Stimulated activated CD4-positive, alpha-beta T cell treated with anti-CD3 and anti-CD28 coated beads, TNF-alpha, amount 100 ng/mL, for 48 hours (primary cell): ENCODE measurements around the gene NEIL3.
A peak's percentile ranks its signal among the peaks of the same experiment; 100 is the strongest.

ENCODE experiments used
- DNase-seq, 3 donors: peaks; one replicate each; pipeline ENCODE4 v3.0.0-alpha.2; 2020; ENCODE audit warnings: low read depth in 3 of 3

The NEIL3 gene, protein sequence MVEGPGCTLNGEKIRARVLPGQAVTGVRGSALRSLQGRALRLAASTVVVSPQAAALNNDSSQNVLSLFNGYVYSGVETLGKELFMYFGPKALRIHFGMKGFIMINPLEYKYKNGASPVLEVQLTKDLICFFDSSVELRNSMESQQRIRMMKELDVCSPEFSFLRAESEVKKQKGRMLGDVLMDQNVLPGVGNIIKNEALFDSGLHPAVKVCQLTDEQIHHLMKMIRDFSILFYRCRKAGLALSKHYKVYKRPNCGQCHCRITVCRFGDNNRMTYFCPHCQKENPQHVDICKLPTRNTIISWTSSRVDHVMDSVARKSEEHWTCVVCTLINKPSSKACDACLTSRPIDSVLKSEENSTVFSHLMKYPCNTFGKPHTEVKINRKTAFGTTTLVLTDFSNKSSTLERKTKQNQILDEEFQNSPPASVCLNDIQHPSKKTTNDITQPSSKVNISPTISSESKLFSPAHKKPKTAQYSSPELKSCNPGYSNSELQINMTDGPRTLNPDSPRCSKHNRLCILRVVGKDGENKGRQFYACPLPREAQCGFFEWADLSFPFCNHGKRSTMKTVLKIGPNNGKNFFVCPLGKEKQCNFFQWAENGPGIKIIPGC

DNA sequence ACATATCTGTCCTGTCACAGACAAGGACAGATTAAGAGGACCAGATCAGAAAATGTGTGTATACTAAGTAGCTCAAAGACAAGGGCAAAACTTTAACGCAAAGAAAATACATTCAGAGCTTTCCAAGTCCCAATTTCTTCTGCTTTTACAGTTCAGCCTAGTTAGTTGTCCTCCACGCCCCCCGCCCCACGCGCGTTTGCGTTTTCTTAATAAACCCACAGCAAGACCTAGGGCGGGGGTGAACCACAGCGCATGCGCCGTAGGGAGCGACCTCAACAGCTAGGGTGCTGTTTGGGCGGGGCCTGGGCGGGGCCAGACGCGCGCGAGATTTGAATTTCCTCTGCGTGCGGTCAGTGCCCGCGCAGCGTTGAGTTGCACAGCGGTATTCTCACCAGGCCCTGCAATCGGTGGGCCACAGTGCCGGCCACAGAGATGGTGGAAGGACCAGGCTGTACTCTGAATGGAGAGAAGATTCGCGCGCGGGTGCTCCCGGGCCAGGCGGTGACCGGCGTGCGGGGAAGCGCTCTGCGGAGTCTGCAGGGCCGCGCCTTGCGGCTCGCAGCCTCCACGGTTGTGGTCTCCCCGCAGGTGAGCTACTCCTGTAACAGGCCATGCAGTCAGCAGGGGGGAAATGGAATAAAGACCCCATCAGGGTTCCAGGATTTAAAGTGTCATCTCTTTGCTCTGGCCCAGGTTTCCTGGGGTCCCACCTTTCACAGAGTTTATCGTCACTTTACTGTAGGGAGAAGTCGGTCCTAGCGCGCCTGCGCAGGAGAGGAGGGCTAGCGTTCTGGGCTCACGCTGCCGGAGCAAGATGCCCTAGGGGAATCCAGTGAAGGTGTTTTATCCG lies at the start of gene NEIL3:
TSS of gene NEIL3 (plus strand) at position 353 of the 850 bp plus-strand sequence. CDS start at position 433, 80 bp downstream.
- peak; percentile 91 to 93 (median 91) for DNase-seq

DNA sequence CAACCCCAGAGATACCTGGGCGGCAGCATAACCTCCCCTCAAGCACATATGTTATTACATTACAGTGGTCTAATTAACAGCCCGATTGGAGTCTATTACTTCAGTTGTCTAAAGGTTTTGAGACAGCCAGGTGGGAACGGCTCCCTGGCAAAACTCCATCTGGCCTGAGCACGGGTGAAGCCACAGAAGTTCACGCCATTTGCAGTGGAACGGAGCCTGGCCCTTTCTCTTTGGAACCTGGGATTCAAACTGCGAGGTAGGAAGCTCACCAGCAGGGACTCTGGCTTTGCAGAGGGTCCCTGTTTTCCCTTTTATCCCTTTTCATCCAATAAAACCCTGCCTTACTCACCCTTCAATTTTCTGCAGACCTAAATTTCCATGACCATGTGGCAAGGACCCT lies 45.9 kb upstream of the NEIL3 start:
- no peak for DNase-seq

DNA sequence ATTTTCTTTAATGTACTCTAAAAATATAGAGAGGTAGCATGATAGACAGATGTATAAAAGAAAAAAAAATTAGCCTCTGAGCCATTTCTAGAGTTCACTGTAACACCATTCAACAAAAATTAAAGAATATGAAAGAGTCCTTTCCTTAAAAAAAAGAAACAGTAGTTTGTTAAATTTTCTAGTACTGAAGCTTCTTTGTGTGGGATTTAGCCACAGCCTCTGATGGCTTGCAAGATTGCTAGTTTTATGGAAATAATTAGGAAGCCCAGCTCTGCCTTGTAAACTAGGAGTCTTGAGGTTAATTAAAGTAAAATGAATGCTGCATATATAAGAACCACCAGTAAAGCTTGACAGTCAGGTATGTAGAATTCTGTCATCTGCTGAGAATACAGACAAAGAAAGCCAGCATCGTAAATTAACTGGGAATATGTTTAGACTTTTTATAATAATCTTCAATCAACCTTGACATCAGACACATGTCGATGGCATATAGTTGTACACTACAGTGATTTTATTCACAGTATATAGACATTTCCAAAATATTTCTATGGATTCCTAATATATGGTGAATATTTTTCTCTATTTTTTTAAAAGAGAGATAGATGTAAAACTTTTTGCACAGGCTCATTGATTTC lies 44.8 kb upstream of the NEIL3 start:
- DNase-seq, result no peak

DNA sequence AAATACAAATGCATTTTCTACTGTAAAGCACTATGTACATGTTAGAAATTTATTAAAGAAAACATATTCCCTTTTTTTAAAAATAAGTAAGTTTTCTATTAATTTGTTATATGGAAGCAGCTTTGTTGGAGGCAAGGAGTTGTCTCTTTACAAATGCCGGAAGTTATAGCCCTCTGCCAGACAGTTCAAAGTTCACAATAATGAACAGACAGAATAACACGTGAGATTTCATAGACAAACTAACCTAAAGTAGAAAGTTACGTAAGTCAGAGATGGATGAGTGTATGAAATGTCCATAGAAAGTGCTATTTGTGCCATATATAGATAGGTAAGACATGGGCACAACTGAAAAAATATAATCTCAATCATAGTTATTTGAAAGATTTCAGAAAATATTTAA lies 43.9 kb upstream of the NEIL3 start:
- no peak for DNase-seq

DNA sequence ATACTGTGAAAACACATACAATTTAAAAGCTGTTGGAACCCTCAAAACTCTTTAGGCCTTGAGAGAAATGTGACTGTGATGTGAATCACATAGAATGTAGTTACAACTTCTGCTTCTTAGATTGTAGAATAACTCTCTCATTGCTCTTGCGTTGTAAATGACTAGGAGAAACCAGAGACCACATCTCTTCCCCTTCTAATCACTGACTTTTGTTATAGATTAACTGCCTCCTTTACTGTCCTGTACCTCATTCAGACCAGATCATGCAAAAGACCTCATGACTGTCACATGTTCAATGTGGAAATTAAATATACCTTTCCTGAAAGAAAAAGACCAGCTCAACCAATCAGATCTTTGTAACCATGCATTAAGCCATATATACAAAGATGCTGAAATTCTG lies 43.2 kb upstream of the NEIL3 start:
- no peak for DNase-seq

DNA sequence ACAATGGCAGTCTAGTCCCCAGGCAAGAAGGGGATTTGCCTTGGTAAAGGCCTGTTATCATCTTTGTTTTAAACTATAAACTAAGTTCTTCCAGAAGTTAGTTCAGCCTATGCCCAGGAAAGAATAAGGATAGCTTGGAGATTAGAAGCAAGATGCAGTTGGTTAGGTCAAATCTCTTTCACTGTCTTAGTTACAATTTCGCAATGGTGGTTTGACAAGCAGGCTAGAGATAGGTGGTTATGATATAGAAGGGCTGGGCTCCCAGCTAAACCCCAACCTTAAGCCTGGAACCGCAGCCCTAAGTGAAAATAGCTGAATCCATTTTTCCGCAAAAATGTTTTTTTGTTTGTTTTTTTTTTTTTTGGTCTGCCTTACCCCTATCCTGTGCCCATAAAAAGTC lies 41.8 kb upstream of the NEIL3 start:
- no peak for DNase-seq

DNA sequence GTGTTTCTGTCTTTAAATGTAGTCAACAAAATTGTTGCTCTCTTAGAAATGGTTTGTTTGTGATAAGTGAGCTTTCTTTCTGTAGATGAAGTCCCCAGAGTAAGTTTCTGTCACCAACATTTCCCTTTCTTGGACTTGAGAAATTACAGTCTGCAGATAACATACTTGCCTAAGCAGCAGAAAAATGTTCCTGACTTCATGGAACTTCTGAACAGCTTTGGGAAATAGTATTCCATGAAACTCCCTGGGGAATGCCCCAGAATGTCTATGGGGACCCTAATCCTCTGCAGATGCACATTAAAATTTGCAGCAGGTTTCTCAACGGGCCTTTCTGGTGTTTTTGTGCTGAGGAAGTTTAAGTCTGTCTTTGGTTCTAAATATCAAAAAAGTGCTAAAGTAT lies 38.6 kb upstream of the NEIL3 start:
- DNase-seq, result no peak

DNA sequence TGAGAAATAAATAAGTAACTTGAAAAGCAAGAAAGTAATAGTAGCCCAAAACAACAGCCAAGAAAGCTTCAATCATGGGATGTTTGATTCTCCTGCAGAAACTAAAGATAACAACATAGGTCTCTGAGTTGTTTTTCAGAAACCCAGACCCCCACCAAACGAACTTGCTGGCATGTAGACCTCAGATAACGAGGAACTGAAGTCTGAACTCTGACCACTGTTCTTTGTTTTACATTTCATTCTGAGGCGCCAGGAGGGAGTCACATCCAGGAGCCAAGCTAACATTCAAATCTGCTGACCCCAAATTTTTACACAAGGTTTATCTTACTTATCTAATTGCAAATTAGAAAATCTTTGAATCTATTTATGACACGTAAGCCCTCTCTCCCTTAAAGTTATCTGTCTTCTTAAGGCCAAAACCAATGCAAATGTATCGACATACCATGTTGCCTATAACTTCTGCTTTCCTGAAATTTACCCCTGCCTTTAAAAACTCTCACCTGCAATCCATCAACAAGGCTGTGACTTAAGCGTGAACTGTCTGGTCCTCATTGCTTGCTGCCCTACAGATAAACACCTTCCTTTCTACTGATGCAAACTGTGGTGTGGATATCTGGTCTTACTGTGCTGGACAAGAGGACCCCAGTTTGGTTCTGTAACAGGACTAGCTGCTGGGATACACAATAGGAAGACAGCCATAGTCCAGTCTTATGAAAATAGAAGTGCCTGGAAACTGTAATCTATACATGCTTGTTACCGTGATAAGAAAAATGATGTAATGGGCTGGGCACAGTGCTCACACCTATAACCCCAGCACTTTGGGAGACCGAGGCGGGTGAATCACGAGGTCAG lies 37.5 kb upstream of the NEIL3 start:
- no peak for DNase-seq

DNA sequence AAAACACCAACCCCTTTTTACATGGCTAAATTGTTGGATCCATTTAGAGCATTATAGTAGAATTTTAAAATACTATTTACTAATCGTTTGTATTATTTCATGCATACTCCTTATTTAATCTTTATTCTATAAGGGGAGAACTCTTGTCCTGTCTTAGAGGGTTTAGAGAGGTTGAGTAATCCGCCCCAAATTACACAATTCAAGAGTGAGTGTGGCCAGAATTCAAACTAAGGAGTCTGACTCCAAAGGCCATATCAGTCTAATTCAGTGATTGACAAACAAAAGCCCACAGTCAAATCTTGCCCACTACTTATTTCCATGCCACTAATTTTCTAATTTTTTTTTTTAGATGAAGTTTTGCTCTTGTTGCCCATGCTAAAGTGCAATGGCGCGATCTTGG lies 33.7 kb upstream of the NEIL3 start:
- DNase-seq, result no peak

DNA sequence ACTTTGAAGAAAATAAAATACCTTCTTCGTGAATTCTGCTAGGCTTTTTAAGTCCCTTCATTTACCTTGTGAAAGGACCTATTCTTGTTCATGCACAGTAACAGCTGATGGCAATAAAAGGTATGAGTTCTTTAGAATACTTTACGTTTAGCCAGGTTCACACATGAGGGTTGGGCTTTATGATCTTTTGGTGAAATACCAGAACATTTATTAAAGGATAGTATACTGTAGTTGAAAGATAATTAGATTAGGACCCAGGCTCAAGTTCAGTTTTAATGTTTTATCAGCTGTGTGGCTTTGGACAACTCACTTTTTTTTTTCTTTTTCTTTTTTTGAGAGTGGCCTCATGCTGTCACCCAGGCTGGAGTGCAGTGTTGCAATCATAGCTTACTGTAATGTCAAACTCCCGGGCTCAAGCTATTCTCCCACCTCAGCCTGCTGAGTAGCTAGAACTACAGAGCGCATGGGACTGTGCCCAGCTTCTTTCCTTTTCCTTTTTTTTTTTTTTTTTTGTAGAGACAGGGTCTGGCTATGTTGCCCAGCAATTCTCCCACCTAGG lies 28.2 kb upstream of the NEIL3 start:
- no peak for DNase-seq

DNA sequence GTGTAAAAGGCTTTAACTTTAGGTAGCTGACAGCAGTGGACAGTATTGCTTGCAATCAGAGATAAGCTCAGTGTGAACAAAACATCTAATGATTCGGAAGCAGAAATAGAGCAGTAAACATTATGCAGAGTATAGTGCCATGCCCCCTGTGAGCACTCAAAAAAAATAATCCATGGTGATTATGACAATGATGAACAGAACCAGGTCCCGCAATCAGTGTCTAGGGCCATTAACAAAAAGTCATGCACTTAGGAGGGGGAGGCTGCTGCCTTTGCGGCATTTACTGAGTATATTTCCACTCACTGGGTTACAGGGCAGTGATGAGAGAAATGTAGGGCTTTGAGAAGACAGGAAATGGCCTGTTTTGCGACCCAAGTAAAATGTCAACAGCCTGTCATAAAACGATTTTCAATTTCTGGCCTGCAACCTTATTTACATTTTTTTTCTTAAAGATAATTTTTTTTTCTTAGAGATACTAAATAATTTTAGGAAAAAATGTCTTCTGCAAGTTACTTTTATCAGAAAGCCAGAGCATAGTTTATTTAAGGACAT lies 27.3 kb upstream of the NEIL3 start:
- DNase-seq, result no peak

DNA sequence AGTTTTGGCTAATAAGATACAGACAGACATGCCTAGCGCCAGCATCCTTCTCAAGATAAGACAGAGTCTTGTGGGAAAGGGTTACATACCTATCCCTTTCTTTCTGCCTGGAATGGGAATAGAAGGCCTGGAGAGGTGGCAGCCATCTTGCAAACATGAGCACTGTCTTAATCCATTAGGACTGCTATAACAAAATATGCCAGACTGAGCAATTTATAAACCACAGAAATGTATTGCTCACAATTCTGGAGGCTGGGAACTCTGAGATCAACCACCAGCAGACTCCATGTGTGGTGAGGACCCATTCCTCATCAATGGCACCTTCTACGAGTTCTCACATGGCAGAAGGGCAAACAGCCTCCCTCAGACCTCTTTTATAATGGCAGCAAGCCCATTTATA lies 26.5 kb upstream of the NEIL3 start:
- DNase-seq, result no peak

DNA sequence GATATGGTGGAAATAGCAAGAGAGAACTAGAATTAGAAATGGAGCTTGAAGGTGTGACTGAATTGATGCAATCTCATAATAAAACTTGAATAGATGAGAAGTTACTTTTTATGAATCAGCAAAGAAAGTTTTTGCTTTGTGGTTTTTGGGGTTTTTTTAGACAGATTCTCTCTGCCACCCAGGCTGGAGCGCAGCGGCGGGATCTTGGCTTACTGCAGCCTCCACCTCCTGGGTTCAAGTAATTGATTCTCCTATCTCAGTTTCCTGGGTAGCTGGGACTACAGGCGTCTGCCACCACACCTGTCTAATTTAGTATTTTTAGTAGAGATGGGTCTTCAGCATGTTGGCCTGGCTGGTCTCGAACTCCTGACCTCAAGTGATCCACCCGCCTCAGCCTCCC lies 23.7 kb upstream of the NEIL3 start:
- DNase-seq, result no peak

DNA sequence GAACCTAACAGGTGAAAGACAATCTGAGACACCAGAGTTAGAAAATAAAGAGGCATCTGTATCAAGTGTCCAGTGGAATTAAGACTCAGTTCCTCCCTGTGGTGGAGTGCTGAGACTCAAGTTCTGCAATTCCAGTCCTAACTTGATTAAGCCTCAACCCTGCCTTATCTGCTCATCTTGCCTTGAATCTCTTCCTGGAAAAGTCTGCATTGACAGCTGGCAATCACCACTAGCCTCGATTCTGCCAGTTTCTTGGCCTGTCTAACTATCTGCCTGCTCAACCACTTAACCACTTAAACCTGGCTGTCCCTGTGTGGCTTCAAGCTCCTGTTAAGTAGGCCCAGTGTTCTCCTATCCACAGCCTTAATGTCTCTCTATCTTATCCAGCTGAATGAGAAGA lies 22.4 kb upstream of the NEIL3 start:
- DNase-seq, result no peak

DNA sequence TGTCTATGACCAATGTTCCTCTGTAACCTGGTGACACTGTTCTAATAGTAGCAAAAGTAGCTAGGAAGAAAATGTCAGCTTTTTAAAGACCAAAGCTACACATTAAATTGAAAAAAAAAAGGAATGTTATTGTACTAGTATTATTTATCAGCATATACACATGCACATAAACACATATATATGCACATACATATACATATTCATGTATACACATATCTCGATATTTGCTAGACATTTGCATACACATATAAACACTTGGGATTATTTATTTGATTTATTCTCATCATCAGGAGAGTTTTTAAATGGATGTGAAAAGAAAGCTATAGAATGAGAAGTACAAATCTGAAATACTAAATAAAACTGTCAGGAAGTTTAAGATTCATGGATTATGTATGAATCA lies 21.3 kb upstream of the NEIL3 start:
- DNase-seq, result no peak

DNA sequence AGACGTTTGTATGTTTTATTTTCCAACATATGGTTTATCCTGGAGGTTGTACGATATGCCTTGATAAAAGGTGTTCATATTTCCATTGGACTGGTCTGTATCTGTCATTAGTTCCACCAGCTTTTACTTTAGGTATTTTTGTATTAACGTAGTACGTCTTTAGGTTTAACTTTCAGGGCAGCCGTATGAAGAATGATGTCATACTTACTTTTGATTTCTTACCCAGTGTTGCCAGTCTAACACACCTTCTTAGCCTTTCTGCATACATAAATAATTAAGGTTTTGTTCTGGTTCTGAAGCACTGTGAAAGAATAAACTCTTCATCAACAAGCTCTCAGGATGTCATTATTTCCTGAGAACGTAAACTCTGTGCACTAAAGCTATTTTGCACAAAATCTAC lies 18.9 kb upstream of the NEIL3 start:
- DNase-seq, result no peak

DNA sequence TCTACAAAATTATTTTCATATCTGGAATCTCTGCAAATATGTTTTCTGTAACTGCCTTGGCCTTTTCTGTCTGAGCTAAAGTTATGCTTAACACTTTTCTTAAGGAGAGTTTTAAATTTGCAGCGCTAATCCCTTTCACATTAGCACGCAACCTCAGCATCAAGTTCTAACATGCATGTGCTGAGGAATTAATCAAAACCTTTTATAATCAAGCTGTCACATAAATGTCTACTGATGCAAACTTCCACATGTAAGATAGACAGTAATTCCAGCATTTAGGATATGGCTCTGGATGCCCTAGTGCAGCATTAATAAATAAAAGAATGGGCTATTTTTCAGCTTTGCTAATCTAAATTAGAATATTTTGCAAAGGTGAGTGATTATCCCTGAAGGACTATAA lies 17.5 kb upstream of the NEIL3 start:
- no peak for DNase-seq

DNA sequence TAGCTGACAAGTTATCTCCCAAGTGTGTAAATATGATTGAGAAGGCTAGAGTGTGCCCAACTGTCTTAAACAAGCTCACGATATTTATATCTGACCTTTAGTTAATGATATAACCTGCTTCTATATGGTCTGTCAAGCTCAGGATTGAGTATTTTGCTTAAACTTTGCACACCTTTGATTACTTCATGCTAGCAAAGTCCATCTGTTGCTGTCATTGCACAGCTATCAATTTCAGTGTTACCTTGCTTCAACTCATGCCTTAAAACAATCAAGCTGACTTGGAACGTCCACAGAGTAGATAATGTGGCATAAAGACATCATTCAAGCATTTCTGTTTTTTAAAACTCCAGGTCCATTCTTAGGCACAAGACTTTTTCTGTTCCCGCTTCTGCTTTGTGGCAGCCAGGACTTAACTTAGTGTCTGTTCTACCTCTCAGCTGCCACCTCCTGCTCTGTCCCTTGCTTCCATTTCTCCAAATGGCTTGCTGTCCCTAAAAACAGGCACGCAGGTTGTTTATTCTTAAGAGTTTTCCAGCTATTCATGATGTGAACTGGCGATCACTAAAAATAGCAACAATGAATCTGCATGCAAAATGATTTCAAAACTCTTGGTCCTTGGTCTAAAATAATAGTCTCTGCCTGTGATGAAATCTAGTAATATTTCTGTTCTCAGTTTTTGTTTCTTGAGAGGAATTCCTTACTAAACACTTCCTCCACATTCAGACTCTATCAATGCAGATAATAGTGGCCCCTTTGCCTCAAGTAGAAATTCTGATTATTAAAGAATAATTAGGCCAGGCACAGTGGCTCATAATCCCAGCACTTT lies 16.3 kb upstream of the NEIL3 start:
- no peak for DNase-seq

DNA sequence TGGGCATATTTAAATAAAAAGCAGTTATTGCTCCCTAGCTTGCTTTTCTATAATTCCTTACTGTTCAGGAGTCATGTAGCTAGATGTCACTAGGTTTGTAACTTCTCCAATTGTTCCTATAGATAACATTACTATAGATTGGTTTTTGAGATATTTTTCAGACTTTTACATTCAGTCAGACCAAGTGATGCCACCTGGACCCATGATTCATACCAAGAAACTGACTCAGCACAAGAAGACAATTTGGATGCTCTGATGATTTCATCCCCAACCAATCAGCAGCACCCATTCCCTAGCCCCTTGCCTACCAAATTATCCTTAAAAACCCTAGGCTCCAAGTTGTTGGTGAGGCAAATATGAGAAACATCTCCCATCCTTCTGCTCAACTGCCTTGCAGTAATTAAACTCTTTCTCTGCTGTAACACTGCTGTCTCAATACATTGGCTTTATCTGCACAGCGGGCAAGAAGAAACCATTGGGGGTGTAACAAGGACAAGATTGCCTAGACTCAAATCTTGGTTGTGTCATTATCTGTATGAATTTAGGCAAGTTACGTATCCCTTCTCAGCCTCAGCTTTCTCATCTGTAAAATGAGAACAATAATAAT lies 11.8 kb upstream of the NEIL3 start:
- no peak for DNase-seq
